GM12864 (cell line): Measurements from ENCODE around the gene SHE.

Experiments
- DNase-seq: peaks from one replicate; pipeline ENCODE4 v3.0.0-alpha.2; 2011; ENCODE audit warnings: low read depth
- H3K4me3 ChIP-seq: 2 replicates; pipeline ENCODE4 v1.5.1; 2011; ENCODE audit warnings: mild to moderate bottlenecking, low read depth, low read length, control low read depth
- TF ChIP-seq, protein P1 (sequence below): IDR thresholded peaks from 2 replicates; pipeline ENCODE4 v1.5.1; 2011; ENCODE audit warnings: low read depth, mild to moderate bottlenecking, moderate library complexity, low read length, control low read depth, inconsistent platforms; ENCODE audit errors: missing control alignments

SHE gene

DNA sequence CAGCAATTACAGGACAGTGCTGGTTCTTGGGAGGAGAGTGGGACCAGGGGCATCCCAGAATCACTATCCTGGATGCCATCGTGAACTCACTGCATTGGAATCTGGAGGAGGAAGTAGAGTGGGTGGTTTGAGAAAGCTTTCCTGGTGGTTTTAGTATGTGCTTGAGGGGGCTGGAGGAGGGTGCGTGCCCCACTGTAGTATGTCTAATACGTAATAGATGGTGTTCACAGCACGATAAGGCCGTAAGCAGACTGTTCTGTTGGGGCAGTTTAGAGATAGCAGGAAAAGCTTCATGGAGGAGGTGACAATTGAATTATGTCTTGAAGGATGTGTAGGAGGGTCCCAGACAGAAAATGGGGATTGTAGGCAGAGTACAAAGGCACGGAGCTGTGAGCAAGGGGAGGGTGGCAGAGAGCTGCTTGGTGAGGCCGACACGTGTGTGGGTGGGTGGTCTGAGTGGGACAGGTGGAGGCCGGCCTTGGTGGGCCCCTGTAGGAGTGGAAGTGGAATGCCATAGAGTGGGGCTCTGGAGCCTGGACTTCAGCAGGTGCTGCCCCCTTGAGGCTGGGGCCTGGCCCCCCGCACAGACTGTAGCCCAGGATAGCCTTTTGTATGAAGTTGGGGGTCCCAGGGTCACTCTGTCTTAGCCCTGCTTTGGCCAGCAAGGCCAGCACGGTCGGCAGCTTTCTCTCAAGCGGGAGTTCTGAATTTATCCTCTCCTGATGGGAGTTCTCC lies 60.0 kb downstream of the SHE start:
- TF ChIP-seq, protein P1, sequence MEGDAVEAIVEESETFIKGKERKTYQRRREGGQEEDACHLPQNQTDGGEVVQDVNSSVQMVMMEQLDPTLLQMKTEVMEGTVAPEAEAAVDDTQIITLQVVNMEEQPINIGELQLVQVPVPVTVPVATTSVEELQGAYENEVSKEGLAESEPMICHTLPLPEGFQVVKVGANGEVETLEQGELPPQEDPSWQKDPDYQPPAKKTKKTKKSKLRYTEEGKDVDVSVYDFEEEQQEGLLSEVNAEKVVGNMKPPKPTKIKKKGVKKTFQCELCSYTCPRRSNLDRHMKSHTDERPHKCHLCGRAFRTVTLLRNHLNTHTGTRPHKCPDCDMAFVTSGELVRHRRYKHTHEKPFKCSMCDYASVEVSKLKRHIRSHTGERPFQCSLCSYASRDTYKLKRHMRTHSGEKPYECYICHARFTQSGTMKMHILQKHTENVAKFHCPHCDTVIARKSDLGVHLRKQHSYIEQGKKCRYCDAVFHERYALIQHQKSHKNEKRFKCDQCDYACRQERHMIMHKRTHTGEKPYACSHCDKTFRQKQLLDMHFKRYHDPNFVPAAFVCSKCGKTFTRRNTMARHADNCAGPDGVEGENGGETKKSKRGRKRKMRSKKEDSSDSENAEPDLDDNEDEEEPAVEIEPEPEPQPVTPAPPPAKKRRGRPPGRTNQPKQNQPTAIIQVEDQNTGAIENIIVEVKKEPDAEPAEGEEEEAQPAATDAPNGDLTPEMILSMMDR = peak; percentile 59
- no peak overlapping the region for H3K4me3 ChIP-seq
- no peak for DNase-seq

GRCh38 chr1:154441241-154441888 lies 60.8 kb downstream of the SHE start:
- TF ChIP-seq, protein P1 = no peak
- no peak for DNase-seq
- no peak overlapping the region for H3K4me3 ChIP-seq

DNA sequence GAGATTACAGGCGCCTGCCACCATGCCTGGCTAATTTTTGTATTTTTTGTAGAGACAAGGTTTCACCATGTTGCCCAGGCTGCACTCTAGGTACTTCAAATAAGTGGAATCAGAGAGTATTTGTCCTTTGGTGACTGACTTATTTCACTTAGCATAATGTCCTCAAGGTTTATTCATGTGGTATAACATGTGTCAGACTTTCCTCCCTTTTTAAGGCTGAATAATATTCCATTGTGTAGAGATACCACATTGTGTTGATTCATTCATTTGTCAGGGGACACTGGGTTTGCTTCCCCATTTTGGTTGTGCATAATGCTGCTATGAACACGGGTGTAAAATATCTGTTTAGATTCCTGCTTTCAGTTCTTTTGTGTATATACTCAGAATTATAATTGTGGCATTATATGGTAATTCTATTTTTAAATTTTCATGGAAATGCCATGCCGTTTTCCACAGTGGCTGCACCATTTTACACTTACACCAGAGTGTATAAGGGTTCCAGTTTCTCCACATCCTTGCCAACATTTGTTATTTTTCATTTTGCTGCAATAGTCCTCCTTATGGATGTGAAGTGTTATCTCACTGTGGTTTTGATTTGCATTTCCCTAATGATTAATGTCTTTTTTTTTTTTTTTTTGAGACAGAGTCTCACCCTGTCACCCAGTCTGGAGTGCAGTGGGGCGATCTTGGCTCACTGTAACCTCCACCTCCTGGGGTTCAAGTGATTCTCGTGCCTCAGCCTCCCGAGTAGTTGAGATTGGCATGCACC lies 62.0 kb downstream of the SHE start:
- H3K4me3 ChIP-seq = no peak overlapping the region
- DNase-seq = no peak
- TF ChIP-seq, protein P1 = no peak

GRCh38 chr1:154436433-154436832 lies 65.8 kb downstream of the SHE start:
- DNase-seq = no peak
- no peak overlapping the region for H3K4me3 ChIP-seq
- TF ChIP-seq, protein P1 = no peak

- DNase-seq = no peak
- no peak overlapping the region for H3K4me3 ChIP-seq
- TF ChIP-seq, protein P1 = no peak
Observed at GRCh38 chr1:154435599-154436200, 66.5 kb downstream of the SHE start.

DNA sequence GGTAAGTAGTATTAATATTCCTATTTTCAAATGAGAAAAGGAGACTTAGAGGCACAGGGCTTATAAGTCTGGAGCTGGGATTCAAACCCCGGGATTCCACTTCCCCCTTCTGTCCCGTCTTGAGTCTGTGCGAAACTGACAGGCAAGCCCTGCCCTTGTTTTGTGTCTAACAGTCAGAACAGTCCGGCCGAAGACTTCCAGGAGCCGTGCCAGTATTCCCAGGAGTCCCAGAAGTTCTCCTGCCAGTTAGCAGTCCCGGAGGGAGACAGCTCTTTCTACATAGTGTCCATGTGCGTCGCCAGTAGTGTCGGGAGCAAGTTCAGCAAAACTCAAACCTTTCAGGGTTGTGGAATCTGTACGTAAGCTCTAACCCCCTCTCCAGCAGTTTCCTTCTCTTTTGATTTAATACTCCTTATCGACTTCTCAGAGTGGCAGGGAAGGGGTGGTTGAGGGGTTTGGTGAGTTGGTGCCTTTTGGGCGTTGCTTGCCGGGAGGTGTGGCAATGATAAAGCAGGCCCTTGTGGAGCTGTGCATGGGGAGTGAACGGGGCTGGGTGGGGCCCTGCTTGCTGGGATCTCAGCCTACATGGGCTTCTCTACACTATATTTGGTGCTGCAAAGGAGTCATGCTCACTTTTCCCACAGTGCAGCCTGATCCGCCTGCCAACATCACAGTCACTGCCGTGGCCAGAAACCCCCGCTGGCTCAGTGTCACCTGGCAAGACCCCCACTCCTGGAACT lies 67.7 kb downstream of the SHE start:
- no peak for DNase-seq
- TF ChIP-seq, protein P1 = no peak
- no peak overlapping the region for H3K4me3 ChIP-seq
